NCI-H526 treated with DMSO at 0.1 percent for 48 hours (cell line): ENCODE data around the gene COMMD6.
"Not testable (repeated sequence)": the region's sequence is repeated elsewhere in the genome, so short reads cannot be mapped to it uniquely, and the experiment has no call there.

Experiments
- DNase-seq: peaks from one replicate; lab custom pipeline; 2025; lab: John Stamatoyannopoulos, UW

Gene COMMD6

GRCh38 chr13:75537401-75538365 is at the start of gene COMMD6:
TSS of gene COMMD6 (minus strand) at chr13:75537841. CDS start at chr13:75537805, 36 bp downstream.
- DNase-seq: peak; percentile 98

GRCh38 chr13:75585153-75585552 is 47.5 kb upstream of the COMMD6 start:
- DNase-seq: no peak

- DNase-seq: no peak
These were observed 45.5 kb upstream of the COMMD6 start for GRCh38 chr13:75583091-75583490.

DNA sequence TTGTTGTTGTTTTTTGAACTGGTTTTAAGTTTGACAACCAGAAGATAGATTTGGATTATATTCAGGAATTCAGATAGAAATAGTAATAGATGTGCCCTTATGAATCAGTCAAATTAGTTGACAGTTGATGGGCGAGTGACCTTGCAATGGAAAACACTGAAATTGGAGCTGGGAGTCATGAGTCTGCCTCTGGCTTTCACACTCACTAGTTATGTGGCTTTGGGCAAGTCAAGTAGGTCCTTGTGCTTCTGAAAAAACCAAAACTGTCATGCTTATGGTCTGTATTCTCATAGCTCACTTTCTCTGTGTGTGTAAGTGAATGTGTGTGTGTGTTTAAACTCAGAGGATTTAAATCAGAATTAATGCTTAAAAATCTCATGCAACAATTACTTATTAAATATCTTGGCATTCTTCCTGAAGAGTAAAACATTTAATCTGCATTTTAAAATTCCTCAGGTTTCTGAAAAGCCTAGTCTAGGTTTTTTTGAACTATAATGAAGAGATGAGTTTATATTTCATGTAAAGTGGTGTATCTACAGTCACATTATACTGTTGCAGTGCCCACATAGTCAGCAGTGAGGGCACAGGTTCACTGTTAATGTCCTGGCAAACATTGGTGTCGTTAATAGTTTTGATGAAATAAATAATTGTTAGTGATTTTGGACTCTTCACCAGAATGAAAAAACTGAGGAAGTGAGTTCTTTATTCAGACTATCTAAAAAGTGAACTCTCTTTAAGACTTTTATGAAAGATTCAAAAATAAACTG is 44.4 kb upstream of the COMMD6 start:
- no peak for DNase-seq

DNA sequence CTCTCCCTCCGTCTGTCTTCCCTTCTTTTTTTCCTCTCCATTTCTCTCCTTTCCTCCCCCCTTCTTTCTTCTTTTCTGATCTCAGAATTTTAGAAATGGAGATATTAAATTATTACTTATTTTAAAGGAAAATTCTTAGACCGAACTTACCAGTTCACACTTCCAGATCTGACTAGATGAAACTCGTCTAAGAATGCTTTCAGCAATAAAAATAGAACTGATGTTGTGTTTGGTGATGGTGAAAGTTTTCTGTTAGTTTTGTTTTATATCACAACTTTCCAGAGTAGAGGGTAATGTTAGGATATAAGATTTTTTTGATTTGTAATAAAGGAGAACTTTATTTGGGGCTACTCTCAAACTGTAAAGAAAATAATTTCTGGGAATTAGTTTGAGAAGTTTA is 41.9 kb upstream of the COMMD6 start:
- no peak for DNase-seq

DNA sequence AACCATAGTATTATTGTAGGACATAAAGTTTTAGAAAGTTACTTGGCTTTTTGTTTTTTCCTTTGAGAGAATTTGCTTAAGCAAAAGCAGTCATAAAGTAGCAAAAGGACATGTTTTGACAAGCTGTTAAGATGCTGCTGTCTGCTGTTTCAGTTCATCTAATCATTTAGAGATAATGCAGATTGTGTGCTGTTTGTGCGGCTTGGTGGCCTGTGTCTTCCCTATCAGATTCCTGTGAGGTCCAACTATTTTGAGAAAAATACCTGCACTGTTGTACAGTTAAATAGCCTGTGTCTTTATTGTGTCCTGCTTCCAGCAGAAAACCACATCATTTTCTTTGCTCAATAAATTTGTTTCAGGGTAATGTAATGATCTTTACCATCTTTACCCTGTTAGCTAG is 31.9 kb upstream of the COMMD6 start:
- no peak for DNase-seq

GRCh38 chr13:75566658-75567057 is 29.0 kb upstream of the COMMD6 start:
- no peak for DNase-seq

- DNase-seq: no peak
These were observed 20.7 kb upstream of the COMMD6 start for GRCh38 chr13:75558145-75558840.

DNA sequence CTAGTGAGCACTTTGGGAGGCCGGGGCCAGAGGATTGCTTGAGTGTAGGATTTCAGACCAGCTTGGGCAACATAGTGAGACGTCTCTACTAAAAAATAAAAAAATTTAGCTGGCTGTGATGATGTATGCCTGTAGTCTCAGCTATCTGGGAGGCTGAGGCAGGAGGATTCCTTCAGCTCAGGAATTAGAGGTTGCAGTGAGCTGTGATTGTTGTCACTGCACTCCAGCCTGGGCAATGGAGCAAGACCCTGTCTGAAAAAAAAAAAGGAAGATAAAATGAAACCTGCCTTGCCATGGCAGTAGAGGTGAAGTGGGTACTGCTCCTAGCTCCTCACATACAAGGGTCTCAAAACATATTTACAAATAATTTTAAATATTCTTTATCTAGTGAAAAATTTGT is 19.3 kb upstream of the COMMD6 start:
- DNase-seq: no peak

- DNase-seq: no peak
These were observed 18.2 kb upstream of the COMMD6 start for GRCh38 chr13:75555836-75556235.

GRCh38 chr13:75554981-75555380 is 17.3 kb upstream of the COMMD6 start:
- no peak for DNase-seq

DNA sequence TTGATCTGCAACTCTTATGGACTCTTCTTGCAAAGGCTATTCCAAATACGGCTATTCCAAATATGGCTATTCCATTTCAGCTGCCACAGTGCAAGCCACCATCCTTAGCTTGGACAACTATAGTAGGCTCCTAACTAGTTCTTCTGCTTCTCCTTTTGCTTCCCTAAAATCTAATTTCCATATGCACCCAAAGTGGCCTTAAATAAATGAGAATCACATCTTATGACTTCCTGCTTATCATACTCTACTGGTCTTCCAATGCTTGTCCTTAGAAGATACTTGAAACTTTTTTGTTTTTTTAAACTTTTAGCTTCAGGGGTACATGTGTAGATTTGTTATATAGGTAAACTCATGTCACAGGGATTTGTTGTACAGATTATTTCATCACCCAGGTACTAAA is 16.8 kb upstream of the COMMD6 start:
- DNase-seq: no peak

DNA sequence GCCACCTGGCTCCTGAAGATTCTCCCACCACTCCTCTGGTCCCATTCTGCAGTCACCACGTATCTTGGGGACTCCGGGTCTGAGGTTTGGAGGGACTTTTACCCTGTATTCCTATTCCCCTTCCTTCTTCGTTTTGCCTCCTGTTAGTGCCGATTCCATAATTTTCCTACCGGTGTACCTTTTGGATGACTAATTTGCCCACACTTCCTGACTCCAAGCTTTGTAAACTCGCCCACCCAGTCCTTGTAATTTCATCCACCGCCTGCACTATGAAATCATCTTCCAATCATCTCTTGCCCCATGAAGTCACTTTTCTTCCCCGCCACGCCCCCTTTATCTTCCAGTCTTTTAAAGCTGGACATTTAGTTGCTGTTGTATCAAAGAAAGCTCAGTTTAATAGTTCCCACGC is 12.5 kb upstream of the COMMD6 start:
- peak; percentile 72 for DNase-seq

DNA sequence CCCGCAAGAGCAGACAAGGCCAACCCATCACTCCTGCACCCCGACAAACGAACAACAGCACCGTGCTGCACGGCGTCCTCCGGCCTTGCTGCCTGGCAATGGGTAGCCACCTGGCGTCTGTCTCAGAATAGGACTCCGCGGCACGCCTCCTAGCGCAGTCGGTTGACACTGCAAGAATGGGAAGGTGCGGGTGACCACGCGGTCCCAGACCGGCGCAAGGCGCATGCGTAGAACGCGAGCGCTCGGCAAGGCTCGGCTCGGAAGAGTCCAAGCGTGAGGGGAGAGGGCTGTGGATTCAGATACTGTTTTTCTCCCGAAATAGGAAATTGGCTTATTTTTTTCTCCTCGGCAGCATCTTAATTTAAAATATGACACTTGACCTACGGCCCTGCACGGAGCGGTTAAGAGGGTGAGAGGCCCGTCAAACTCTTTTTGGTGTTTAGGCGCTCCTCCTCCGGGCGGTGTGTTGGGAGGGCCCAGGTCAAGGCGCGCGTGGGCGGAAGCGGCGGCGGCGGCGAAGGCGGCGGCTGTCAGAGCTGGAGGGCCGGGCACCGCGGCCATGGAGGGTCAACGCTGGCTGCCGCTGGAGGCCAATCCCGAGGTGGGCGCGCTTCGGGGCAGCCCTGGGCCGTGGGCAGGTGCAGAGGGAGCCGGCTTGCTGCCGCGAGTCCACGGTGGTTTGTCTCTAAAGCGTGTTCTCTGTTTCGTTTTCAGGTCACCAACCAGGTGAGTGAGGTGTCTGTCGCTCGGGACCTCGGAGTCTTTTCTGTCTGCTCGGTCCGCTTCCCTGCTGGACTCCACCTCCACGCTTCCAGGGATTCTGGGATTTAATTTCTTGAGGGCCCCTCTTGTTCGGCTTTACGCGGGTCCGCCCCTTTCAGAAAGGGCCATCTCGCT is 11.9 kb upstream of the COMMD6 start, which contains the start of gene UCHL3:
Gene UCHL3, plus strand, starts transcription at position 530 of the 897 bp plus-strand sequence. Its CDS starts 30 bp downstream, at position 560.
- peak; percentile 98 for DNase-seq

- DNase-seq: no peak
These were observed 10.3 kb upstream of the COMMD6 start for GRCh38 chr13:75547917-75548316.

DNA sequence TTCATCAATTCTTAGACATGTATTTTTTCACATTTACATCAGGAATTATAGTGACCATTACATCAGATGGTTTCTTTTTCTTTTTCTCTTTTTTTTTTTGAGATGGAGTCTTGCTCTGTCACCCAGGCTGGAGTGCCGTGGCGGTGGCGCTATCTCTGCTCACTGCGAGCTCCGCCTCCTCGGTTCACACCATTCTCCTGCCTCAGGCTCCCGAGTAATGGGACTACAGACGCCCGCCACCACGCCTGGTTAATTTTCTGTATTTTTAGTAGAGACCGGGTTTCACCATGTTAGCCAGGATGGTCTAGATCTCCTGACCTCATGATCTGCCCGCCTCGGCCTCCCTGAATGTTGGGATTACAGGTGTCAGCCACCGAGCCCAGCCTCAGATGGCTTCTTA is 7.7 kb upstream of the COMMD6 start:
- not testable (repeated sequence) for DNase-seq

- no peak for DNase-seq
These were observed 7.2 kb upstream of the COMMD6 start for GRCh38 chr13:75544681-75545330.

DNA sequence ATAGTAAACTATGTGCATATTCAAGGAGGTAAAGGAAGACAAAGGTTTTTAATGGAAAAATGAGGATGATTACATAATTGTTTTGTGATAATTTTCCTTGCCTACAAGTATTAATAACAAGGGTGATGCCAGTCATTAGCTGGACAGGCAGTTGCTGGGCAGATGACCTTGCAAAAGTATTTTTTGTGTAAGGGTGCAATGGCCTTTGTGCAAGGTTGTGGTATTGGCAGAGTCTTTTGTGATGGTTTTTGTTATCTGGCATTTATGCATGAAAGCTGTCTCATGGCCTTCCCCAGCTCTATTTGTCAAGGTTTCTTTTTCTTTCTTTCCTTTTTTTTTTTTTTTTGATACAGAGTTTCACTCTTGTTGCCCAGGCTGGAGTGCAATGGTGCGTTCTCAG is 4.3 kb upstream of the COMMD6 start:
- no peak for DNase-seq

- DNase-seq: no peak
These were observed 3.6 kb upstream of the COMMD6 start for GRCh38 chr13:75541287-75541686.

- DNase-seq: no peak
These were observed 3.8 kb downstream of the COMMD6 start for GRCh38 chr13:75533861-75534260.

DNA sequence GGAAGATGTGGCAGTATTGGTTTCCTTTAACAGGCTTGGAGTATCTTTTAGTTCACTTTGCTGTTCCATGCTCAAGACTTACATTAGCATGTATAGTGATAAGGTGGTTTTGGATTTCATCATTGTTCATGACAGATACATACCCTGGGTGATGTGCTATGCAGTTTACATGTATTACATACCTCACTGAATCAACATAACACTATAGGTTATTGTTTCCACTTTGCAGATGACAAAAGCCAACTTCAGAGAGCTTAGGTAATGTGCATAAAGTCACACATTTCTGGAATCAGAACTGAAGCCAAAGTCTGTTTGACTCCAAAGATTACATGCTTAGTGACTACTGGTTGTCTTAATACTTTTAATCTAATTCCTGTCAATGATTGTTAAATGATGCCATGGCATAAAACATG is 7.1 kb downstream of the COMMD6 start:
- DNase-seq: peak; percentile 29
